ENCODE results near the gene KIFC3. TPM values are rescaled to one million over a fixed set of nuclear protein-coding genes. Genes with fewer than 3 reads are reported as not detected.
A peak's percentile ranks its signal among the peaks of the same experiment; 100 is the strongest.

Gene KIFC3
- total RNA-seq, 1 experiment from 2014 or later, result 32.6 TPM

DNA sequence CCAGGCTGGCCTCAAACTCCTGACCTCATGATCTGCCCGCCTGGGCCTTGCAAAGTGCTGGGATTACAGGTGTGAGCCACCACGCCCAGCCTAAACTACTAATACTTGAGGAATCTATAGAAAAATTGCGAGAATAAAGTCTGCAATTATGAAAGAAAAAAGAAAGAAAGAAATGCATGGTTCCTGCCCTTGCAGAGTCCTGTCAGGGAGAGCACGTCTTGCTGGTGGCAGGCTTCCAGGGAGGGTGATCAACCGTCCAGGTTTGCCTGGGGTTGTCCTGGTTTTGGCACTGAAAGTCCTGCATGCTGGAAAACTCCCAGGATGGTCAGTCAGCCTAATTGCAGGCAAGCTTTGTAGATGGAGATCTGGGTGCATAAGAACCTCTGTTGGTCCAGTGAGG lies 21.5 kb upstream of the KIFC3 start:
- ChIA-PET CTCF (no interaction called here), POLR2A (ENCODE audit: unreplicated experiment) (no interaction called here)
- Histone ChIP-seq H3K9ac (ENCODE audit: low read length) (no peak overlapping the region), H3K36me3 (ENCODE audit: low read depth, low read length) (no peaks in the 10 kb centered on the region), H2AFZ (ENCODE audit: low read length) (no peak overlapping the region), H4K20me1 (ENCODE audit: low read length) (no peaks in the 10 kb centered on the region), H3K9me2 (replicated peaks; ENCODE audit: low read length) (no peaks in the 10 kb centered on the region), H3F3A (ENCODE audit: low read length, unreplicated experiment) (no peaks in the 10 kb centered on the region), H3K27ac (ENCODE audit: low read length) (no peak overlapping the region), H3K9me3 (ENCODE audit: low read length) (no peaks in the 10 kb centered on the region), H3K27me3 (ENCODE audit: low read length) (no peaks in the 10 kb centered on the region), H3K4me3 (ENCODE audit: low read length) (no peak overlapping the region), H3K79me2 (ENCODE audit: low read length) (no peaks in the 10 kb centered on the region), H3K4me2 (ENCODE audit: low read length) (no peak overlapping the region), H3K4me1 (ENCODE audit: insufficient read depth, low read length) (peaks cover 8% of the 10 kb centered on the region)
- no TSS peak for BruUV-seq (replicated peaks)
- TF ChIP-seq, protein P1, sequence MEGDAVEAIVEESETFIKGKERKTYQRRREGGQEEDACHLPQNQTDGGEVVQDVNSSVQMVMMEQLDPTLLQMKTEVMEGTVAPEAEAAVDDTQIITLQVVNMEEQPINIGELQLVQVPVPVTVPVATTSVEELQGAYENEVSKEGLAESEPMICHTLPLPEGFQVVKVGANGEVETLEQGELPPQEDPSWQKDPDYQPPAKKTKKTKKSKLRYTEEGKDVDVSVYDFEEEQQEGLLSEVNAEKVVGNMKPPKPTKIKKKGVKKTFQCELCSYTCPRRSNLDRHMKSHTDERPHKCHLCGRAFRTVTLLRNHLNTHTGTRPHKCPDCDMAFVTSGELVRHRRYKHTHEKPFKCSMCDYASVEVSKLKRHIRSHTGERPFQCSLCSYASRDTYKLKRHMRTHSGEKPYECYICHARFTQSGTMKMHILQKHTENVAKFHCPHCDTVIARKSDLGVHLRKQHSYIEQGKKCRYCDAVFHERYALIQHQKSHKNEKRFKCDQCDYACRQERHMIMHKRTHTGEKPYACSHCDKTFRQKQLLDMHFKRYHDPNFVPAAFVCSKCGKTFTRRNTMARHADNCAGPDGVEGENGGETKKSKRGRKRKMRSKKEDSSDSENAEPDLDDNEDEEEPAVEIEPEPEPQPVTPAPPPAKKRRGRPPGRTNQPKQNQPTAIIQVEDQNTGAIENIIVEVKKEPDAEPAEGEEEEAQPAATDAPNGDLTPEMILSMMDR (conservative IDR thresholded peaks at IDR 0.05; ENCODE audit: low read depth, low read length), result no peak
- no peak for TF ChIP-seq EZH2 (IDR thresholded peaks at IDR 0.05; ENCODE audit: low read length, unreplicated experiment)
- no peak for TF ChIP-seq EZH2phosphoT487 (IDR thresholded peaks at IDR 0.05; ENCODE audit: borderline replicate concordance, low read length)
- peak; percentile 55 for ATAC-seq
- DNase-seq, result peak; percentile 43
- intact Hi-C loops (cut with micrococcal nuclease), result no loop called here

DNA sequence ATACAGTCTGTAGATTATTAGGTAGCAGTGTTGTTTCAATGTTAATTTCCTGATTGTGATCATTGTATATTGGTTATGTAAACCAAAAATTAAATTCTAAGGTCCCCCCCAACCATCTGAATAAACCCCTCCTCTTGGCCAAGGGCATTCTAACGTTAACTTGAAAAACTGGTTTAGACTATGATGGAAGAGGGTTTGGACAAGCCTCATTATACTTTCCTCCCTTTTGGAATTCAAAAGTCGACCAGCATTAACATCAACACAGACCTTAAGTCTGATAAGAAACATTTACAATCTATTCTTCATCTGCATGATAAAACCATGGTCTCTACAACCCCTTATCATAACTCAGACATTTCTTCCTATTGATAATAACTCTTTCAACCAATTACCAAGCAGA lies 20.6 kb upstream of the KIFC3 start:
- Histone ChIP-seq H3K4me2 (ENCODE audit: low read length) (no peak overlapping the region), H4K20me1 (ENCODE audit: low read length) (no peaks in the 10 kb centered on the region), H3K36me3 (ENCODE audit: low read depth, low read length) (no peaks in the 10 kb centered on the region), H3K4me3 (ENCODE audit: low read length) (no peak overlapping the region), H3F3A (ENCODE audit: low read length, unreplicated experiment) (no peaks in the 10 kb centered on the region), H3K9ac (ENCODE audit: low read length) (no peak overlapping the region), H3K27ac (ENCODE audit: low read length) (no peak overlapping the region), H3K4me1 (ENCODE audit: insufficient read depth, low read length) (peaks cover 14% of the 10 kb centered on the region), H3K79me2 (ENCODE audit: low read length) (no peaks in the 10 kb centered on the region), H3K9me2 (replicated peaks; ENCODE audit: low read length) (no peaks in the 10 kb centered on the region), H3K9me3 (ENCODE audit: low read length) (no peaks in the 10 kb centered on the region), H3K27me3 (ENCODE audit: low read length) (no peaks in the 10 kb centered on the region), H2AFZ (ENCODE audit: low read length) (no peak overlapping the region)
- intact Hi-C loops (cut with micrococcal nuclease), result no loop called here
- ChIA-PET CTCF (interaction anchor here (0.6 kb wide), 1 partner anchor 80 kb away, joined by 6 read pairs; no protein-coding TSS in a partner anchor), POLR2A (ENCODE audit: unreplicated experiment) (no interaction called here)
- no peak for TF ChIP-seq EZH2phosphoT487 (IDR thresholded peaks at IDR 0.05; ENCODE audit: borderline replicate concordance, low read length)
- TF ChIP-seq EZH2 (IDR thresholded peaks at IDR 0.05; ENCODE audit: low read length, unreplicated experiment), result no peak
- TF ChIP-seq, protein P1 (conservative IDR thresholded peaks at IDR 0.05; ENCODE audit: low read depth, low read length), result no peak
- ATAC-seq, result no peak
- DNase-seq, result no peak
- no TSS peak for BruUV-seq (replicated peaks)

GRCh38 chr16:57822018-57822553 lies 19.8 kb upstream of the KIFC3 start:
- peaks cover 14% of the 10 kb centered on the region for H3K4me1 ChIP-seq (ENCODE audit: insufficient read depth, low read length)
- ATAC-seq (no peak), DNase-seq (no peak)
- H4K20me1 ChIP-seq (ENCODE audit: low read length), result no peaks in the 10 kb centered on the region
- H3F3A ChIP-seq (ENCODE audit: low read length, unreplicated experiment), result no peaks in the 10 kb centered on the region
- ChIA-PET CTCF (interaction anchor here (0.6 kb wide), 1 partner anchor 80 kb away, joined by 6 read pairs; no protein-coding TSS in a partner anchor), POLR2A (ENCODE audit: unreplicated experiment) (no interaction called here)
- H2AFZ ChIP-seq (ENCODE audit: low read length), result no peak overlapping the region
- no peak overlapping the region for H3K4me2 ChIP-seq (ENCODE audit: low read length)
- no TSS peak for BruUV-seq (replicated peaks)
- H3K36me3 ChIP-seq (ENCODE audit: low read depth, low read length), result no peaks in the 10 kb centered on the region
- H3K9ac ChIP-seq (ENCODE audit: low read length), result no peak overlapping the region
- H3K4me3 ChIP-seq (ENCODE audit: low read length), result no peak overlapping the region
- no peaks in the 10 kb centered on the region for H3K79me2 ChIP-seq (ENCODE audit: low read length)
- no peak overlapping the region for H3K27ac ChIP-seq (ENCODE audit: low read length)
- H3K9me3 ChIP-seq (ENCODE audit: low read length), result no peaks in the 10 kb centered on the region
- intact Hi-C loops (cut with micrococcal nuclease), result no loop called here
- no peaks in the 10 kb centered on the region for H3K27me3 ChIP-seq (ENCODE audit: low read length)
- no peaks in the 10 kb centered on the region for H3K9me2 ChIP-seq (replicated peaks; ENCODE audit: low read length)
- TF ChIP-seq, protein P1 (conservative IDR thresholded peaks at IDR 0.05; ENCODE audit: low read depth, low read length), result no peak
- no peak for TF ChIP-seq EZH2phosphoT487 (IDR thresholded peaks at IDR 0.05; ENCODE audit: borderline replicate concordance, low read length)

Data from PC-3 (cell line).